HG02571 (cell line): Measurements from ENCODE around the gene LHFPL3.
"Not testable (repeated sequence)": the region's sequence is repeated elsewhere in the genome, so short reads cannot be mapped to it uniquely, and the experiment has no call there.

Experiments
- ATAC-seq: cut with Tn5 transposase; IDR thresholded peaks from one replicate; pipeline ENCODE4 v1.9.1; 2021; ENCODE audit warnings: mild to moderate bottlenecking, moderate library complexity; ENCODE audit not compliant: unreplicated experiment

The LHFPL3 gene

GRCh38 chr7:104480529-104480928 lies 152.1 kb downstream of the LHFPL3 start:
- no peak for ATAC-seq

GRCh38 chr7:104482362-104483037 lies 154.1 kb downstream of the LHFPL3 start:
- ATAC-seq, result no peak

GRCh38 chr7:104486931-104487330 lies 158.5 kb downstream of the LHFPL3 start:
- no peak for ATAC-seq

GRCh38 chr7:104487642-104488041 lies 159.2 kb downstream of the LHFPL3 start:
- no peak for ATAC-seq

GRCh38 chr7:104497379-104497967 lies 169.1 kb downstream of the LHFPL3 start:
- ATAC-seq, result no peak

- no peak for ATAC-seq
These were observed 171.6 kb downstream of the LHFPL3 start for GRCh38 chr7:104499975-104500374.

GRCh38 chr7:104509874-104510273 lies 181.5 kb downstream of the LHFPL3 start:
- no peak for ATAC-seq

GRCh38 chr7:104524853-104525252 lies 196.4 kb downstream of the LHFPL3 start:
- no peak for ATAC-seq

- ATAC-seq, result no peak
These were observed 199.7 kb downstream of the LHFPL3 start for GRCh38 chr7:104528142-104528541.

GRCh38 chr7:104529567-104529966 lies 201.2 kb downstream of the LHFPL3 start:
- no peak for ATAC-seq

- ATAC-seq, result no peak
These were observed 201.8 kb downstream of the LHFPL3 start for GRCh38 chr7:104530251-104530650.

- ATAC-seq, result no peak
These were observed 205.7 kb downstream of the LHFPL3 start for GRCh38 chr7:104534149-104534548.

- no peak for ATAC-seq
These were observed 207.4 kb downstream of the LHFPL3 start for GRCh38 chr7:104535841-104536240.

- ATAC-seq, result no peak
These were observed 208.6 kb downstream of the LHFPL3 start for GRCh38 chr7:104536956-104537355.

GRCh38 chr7:104538152-104538551 lies 209.7 kb downstream of the LHFPL3 start:
- ATAC-seq, result no peak

- ATAC-seq, result no peak
These were observed 213.5 kb downstream of the LHFPL3 start for GRCh38 chr7:104541897-104542296.

- ATAC-seq, result no peak
These were observed 220.5 kb downstream of the LHFPL3 start for GRCh38 chr7:104548861-104549260.

- no peak for ATAC-seq
These were observed 222.0 kb downstream of the LHFPL3 start for GRCh38 chr7:104550362-104550761.

GRCh38 chr7:104551226-104551625 lies 222.8 kb downstream of the LHFPL3 start:
- ATAC-seq, result no peak

GRCh38 chr7:104552102-104552501 lies 223.7 kb downstream of the LHFPL3 start:
- no peak for ATAC-seq

- ATAC-seq, result no peak
These were observed 224.7 kb downstream of the LHFPL3 start for GRCh38 chr7:104553074-104553473.

- ATAC-seq, result not testable (repeated sequence)
These were observed 235.0 kb downstream of the LHFPL3 start for GRCh38 chr7:104563350-104563901.
